Stromal cell of bone marrow (primary cell): ENCODE data around the gene KCNA4.
"Not testable (repeated sequence)": the region's sequence is repeated elsewhere in the genome, so short reads cannot be mapped to it uniquely, and the experiment has no call there.

Experiments used
- DNase-seq: peaks from one replicate; pipeline ENCODE4 v3.0.0-alpha.2; 2012; ENCODE audit warnings: low read depth

KCNA4 gene

GRCh38 chr11:30000986-30001750 lies 15.7 kb downstream of the KCNA4 start:
- no peak for DNase-seq

GRCh38 chr11:29996016-29996415 lies 20.8 kb downstream of the KCNA4 start:
- DNase-seq = no peak

GRCh38 chr11:29989174-29989970 lies 27.5 kb downstream of the KCNA4 start:
- peak; percentile 30 for DNase-seq

- no peak for DNase-seq
Observed at GRCh38 chr11:29985248-29985647, 31.6 kb downstream of the KCNA4 start.

GRCh38 chr11:29984544-29984943 lies 32.3 kb downstream of the KCNA4 start:
- DNase-seq = no peak

- DNase-seq = no peak
Observed at GRCh38 chr11:29978549-29978948, 38.3 kb downstream of the KCNA4 start.

- not testable (repeated sequence) for DNase-seq
Observed at GRCh38 chr11:29975580-29975979, 41.2 kb downstream of the KCNA4 start.

GRCh38 chr11:29963796-29964195 lies 53.0 kb downstream of the KCNA4 start:
- DNase-seq = no peak

- no peak for DNase-seq
Observed at GRCh38 chr11:29963036-29963435, 53.8 kb downstream of the KCNA4 start.

GRCh38 chr11:29962243-29962642 lies 54.6 kb downstream of the KCNA4 start:
- no peak for DNase-seq
